DMS53 treated with DMSO at 0.1 percent for 48 hours (cell line): ENCODE results near the gene DIS3L2.

Experiments
- DNase-seq: peaks from one replicate; lab custom pipeline; 2025; ENCODE audit not compliant: unreplicated experiment; lab: John Stamatoyannopoulos, UW

DIS3L2 gene

GRCh38 chr2:232340171-232340935, 378.8 kb downstream of the DIS3L2 start:
- no peak for DNase-seq

DNA sequence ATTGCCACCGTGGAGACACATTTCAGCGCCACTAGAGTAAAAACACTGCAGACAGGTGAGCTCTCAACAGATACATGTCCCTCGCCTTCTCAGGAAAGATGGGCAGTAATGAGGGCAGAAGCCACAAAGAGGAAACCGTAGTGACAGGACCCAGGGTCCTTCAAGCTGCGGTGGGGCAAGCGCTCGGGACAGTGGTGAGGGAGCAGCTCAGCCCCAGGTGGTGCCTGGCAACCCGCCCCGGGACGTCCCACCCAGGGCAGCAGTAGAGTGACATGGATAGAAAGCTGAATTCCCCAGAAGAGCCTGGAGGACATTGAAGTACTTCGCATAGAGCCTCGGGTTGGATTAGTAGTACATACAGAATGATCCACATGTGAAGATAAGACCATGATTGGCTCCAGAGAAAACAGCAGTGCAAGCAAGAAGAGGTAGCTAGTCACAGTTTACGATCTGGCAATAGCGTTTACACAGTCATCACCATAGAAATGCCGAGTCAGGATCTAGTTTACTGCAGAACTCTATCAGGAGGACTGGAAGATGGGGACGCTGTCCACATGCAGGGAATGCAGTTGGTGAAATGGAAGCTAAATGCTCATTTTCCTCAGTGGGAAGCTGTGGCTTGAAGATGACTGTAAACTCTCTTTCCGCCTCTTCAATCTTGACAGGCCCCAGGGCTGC, 379.7 kb downstream of the DIS3L2 start:
- no peak for DNase-seq

- DNase-seq: no peak
Measured at GRCh38 chr2:232341739-232342126, 380.2 kb downstream of the DIS3L2 start.

- peak; percentile 13 for DNase-seq
Measured at GRCh38 chr2:232342635-232343565, 381.4 kb downstream of the DIS3L2 start.

GRCh38 chr2:232343821-232344220, 382.3 kb downstream of the DIS3L2 start:
- DNase-seq: no peak

DNA sequence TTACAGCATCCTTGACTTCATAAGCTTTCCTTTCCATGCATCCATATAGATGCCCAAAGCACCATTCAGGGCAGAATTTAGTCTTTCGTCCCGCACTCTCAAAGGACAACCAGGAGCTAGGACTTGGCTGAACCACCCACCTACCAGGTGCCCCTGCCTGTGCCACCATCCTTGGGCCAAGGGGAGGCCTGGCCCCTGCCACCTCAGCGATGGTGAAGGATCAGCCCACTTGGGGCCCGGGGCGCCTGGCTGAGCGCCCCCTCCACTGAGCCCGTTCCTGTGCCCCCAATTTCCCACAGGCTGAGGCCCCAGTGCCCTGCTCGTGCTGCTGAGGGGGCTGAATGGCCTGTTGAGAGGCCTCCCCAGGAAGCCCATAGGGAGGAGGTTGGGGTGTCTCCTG, 383.7 kb downstream of the DIS3L2 start:
- DNase-seq: no peak

- no peak for DNase-seq
Measured at GRCh38 chr2:232347369-232347768, 385.9 kb downstream of the DIS3L2 start.

DNA sequence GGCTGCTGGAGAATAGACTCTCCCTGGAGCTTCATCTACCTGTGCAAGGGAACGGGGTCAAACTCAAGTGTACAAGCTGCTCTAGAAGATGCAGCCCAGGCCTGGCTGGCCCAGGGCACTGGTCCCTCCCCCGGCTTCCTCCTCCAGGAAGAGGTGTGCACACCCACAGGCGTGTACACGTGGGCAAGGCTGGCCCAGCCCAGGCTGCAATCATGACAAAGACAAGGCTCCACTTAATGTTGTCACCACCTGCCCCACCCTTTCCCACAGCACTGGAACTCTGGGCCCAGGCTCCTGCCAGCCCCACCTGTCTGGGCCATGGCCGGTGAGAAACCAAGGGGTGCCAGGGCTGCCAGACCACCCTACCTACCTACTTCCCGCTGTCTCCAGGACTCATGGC, 387.4 kb downstream of the DIS3L2 start:
- no peak for DNase-seq

GRCh38 chr2:232349546-232349945, 388.0 kb downstream of the DIS3L2 start:
- DNase-seq: no peak

GRCh38 chr2:232349946-232350635, 388.6 kb downstream of the DIS3L2 start:
- DNase-seq: no peak

DNA sequence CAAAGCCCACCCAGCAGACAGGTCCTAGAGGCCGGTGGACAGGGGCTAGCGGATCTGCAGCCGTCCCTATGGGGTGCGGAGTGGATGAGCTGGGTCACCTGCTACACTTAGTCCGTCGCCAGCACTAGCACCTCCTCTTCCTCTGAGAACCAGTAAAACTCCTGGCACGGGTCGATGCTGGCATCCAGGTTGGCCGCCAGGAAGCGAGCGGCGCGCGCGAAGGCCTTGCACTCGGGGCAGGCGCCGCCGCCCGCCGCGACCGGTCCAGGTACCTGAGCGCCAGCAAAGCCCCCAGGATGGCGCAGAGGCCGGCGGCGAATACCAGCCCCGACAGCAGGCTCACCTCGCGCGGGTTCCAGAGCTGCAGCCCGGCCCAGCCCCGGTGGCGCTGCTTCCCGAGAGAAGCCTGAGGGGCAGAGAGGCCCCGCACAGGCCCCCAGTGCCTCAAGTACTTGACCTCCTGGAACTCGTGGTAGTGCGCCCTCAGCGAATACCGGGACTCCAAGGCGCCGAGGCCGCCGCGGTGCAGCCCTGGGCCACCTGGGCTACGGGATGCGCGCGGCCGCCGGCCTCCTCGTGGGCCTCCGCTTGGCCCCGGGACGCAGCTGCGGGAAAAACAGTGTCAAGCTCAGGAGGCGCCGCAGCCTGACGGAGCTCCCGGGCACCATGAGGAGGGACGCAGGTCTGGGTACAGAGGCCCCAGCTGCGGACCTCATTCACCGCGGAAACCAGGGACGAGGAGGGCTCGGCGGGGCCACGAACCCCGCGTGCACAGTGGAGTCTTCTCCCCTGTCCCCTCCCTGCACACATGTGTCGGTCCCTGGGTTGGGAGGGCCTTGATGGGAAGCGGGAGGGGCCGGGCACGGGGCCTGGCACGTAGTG, 389.5 kb downstream of the DIS3L2 start:
- DNase-seq: no peak

- DNase-seq: no peak
Measured at GRCh38 chr2:232351686-232352510, 390.4 kb downstream of the DIS3L2 start.

GRCh38 chr2:232352511-232353091, 391.1 kb downstream of the DIS3L2 start:
- DNase-seq: no peak

GRCh38 chr2:232353096-232353495, 391.6 kb downstream of the DIS3L2 start:
- no peak for DNase-seq

- no peak for DNase-seq
Measured at GRCh38 chr2:232353660-232354059, 392.1 kb downstream of the DIS3L2 start.

DNA sequence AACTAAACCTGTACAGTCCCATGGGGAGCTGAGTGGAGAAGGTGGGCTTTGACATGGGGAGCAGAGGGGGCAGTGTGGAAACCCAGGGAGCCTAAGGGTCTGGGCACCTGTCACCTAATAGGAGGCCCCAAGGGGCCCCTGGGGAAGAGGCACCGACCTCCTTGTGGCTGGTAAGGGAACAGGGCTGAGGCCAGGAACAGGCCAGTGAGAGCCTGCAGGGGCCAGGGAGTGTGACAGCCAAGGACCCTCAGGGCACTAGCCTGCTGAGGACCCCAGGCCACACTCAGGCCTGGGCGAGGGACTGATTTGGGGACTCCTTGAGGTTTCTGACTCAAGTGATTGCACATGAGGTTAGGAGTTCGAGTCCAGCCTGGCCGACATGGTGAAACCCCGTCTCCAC, 392.6 kb downstream of the DIS3L2 start:
- DNase-seq: no peak

- DNase-seq: no peak
Measured at GRCh38 chr2:232361646-232362045, 400.1 kb downstream of the DIS3L2 start.

GRCh38 chr2:232362174-232362900, 400.8 kb downstream of the DIS3L2 start:
- DNase-seq: peak; percentile 79
